Stimulated activated CD8-positive, alpha-beta memory T cell treated with anti-CD3 and anti-CD28 coated beads, Interleukin-7, amount 100 ng/mL, for 4 hours (primary cell): ENCODE results near the gene CYTH4.
"Not testable (repeated sequence)": the region's sequence is repeated elsewhere in the genome, so short reads cannot be mapped to it uniquely, and the experiment has no call there.

Source experiments
- DNase-seq, 2 donors: peaks; one replicate each; pipeline ENCODE4 v3.0.0-alpha.2; 2020; ENCODE audit warnings: low read depth in 2 of 2

CYTH4 gene

DNA sequence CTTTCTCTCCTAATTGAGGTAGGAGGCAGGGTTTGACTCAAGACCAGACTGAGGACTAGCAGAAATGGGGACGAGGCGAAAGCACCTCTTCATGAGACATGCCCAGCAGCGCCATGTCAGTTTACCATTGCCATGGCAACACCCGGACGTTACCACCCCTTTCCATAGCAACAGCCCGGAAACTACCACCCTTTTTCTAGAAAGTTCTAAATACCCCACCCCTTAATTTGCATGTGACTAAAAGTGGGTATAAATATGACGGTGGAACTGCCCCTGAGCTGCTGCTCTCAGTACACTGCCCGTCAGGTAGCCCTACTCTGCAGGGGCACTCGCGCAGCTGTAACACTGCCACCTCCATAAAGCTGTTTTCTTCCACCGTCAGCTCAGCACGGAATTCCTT, 32.3 kb upstream of the CYTH4 start:
- DNase-seq: no peak

DNA sequence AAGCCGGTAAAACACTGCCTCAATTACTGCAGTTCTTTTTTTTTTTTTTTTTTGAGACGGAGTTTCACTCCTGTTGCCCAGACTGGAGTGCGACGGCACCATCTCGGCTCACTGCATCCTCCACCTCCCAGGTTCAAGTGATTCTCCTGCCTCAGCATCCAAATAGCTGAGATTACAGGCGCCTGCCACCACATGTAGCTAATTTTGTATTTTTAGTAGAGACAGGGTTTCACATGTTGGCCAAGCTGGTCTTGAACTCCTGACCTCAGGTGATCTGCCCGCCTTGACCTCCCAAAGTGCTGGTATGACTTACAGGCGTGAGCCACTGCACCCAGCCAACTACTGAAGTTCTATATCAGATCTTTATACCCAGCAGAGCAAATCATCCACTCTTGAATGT, 30.5 kb upstream of the CYTH4 start:
- DNase-seq: not testable (repeated sequence)

DNA sequence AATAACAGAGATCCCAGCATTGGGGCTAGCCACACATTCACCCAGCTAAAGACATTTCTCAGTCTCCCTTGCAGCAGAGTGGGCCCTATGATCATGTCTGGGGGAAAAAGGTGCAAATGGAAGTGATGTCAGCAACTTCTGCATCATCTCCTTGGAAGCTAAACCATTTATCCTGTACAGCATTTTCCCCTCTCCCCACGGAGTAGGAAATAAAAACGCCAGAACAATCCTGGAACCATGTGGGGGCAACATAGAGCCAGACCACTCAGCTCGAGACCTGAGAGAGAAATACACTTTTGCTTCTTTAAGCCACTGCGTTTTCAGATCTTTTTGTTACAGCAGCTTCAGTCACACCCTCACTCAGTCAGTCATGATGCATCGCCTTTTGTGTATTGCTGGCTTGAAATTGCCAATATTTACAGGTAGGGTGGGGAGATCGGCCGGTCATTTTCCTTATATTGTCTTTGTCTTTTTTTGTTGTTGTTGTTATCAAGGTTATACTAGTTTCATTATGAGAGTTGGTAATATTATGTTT, 29.1 kb upstream of the CYTH4 start:
- no peak for DNase-seq

DNA sequence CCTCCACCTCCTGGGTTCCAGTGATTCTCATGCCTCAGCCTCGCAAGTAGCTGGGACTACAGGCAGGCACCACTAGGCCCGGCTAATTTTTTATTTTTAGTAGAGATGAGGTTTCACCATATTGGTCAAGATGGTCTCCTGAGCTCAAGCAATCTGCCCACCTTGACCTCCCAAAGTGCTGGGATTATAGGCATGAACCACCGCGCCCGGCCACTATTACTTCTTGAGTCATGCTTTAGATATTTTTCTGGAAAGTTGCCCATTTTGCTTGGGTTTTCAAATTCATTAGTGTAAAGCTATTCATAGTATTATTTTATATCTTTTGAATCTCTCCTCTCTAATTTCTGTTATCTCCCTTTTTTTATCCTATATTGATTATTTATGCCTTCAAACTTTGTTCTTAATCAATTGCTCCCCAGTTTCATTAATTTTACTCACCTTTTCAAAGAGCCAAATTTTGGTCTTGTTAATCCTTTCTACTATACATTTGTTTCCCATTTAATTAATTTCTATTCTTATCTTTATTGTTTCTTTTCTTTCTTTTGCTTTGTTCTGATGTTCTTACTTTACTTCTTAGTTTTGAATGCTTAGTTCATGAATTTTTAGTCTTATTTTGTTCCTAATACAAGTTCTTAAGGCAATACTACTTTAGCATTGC, 28.0 kb upstream of the CYTH4 start:
- DNase-seq: no peak

DNA sequence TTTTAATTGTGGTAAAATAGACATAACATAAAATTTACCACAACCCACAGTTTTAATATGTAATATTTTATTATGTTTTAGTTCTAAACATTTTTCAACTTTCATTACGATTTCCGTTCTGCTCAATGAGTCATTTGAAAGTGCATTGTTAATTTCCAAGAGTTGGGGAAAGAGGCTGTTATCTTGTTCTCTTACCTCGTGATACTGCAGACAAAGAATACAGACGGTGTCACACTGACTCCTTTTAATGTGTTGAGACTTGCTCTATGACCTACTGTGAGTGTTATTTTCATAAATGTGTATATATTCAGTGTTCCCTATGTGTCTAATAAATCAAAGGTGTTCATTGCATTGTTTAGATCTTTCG, 27.5 kb upstream of the CYTH4 start:
- no peak for DNase-seq

DNA sequence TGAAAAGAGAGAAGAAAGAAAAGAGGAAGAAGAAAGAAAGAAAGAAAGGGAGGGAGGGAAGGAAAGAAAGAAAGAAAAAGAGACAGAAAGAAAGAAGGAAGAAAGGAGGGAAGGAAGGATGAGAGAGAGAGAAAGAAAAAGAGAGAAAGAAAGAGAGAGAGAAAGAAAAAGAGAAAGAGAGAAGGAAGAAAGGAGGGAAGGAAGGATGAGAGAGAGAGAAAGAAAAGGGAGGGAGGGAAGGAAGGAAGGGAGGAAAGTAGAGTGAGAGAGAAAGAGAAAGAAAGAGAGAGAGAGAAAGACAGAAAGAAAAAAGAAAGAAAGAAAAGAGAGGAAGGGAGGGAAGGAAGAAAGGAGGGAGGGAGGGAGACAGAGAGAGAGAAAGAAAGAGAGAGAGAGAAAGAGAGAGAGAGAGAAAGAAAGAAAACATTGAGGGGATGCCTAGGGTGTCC, 26.7 kb upstream of the CYTH4 start:
- no peak for DNase-seq

DNA sequence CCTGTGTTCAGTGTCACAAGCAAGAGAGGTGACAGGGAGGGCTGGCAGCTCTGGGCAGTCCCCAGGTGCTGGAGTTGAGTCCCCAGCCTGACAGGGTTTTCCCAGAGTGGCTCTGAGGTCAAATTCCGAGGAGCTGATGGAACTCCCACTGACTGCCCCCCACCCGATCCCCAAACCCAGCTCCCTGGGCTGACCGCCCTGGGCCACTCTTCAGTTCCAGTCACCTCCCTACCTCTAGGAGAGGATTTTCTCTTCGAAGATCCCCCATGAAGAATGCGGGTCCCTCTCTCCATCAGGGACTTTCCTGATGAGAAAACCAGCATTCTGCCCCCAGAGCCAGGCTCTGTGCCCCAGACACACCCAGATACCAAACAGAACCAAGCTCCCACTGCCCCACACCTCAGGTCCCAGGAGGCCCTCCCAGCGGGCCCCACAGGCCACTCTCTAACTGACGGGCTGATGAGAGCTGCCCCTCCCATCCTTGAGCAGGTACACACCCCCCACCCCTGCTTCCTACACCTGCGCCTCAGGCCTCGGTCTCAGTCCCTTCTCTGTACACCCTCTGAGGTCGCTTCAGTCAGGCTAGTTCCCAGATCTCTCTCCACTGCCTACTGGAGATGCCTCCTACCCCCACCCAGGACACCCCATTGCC, 26.1 kb upstream of the CYTH4 start:
- no peak for DNase-seq

DNA sequence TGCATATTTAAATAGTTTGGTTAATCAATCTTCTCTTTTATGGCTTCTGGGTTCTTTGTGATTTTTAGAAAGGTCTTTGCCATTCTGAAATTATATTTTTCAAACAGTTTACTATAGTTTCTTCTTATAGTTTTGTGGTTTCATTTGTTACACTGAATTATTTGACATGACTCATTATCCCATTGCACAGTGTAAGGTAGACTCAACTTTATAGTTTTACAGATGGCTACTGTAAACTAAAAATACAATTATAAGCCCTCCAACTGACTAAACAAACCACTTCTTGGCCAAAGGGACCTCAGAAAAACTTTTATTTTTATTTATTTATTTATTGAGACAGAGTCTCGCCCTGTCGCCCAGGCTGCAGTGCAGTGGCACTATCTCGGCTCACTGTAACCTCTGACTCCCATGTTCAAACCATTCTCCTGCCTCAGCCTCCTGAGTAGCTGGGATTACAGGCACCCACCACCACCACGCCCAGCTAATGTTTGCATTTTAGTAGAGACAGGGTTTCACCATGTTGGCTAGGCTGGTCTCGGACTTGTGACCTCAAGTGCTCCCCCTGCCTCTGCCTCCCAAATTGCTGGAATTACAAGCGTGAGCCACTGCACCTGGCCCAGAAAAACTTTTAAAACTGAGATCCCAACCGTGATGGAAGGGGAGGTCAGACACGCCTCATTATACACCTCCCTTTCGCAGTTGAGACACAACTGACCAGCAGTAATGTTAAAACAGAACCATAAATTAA, 24.1 kb upstream of the CYTH4 start:
- DNase-seq: no peak

DNA sequence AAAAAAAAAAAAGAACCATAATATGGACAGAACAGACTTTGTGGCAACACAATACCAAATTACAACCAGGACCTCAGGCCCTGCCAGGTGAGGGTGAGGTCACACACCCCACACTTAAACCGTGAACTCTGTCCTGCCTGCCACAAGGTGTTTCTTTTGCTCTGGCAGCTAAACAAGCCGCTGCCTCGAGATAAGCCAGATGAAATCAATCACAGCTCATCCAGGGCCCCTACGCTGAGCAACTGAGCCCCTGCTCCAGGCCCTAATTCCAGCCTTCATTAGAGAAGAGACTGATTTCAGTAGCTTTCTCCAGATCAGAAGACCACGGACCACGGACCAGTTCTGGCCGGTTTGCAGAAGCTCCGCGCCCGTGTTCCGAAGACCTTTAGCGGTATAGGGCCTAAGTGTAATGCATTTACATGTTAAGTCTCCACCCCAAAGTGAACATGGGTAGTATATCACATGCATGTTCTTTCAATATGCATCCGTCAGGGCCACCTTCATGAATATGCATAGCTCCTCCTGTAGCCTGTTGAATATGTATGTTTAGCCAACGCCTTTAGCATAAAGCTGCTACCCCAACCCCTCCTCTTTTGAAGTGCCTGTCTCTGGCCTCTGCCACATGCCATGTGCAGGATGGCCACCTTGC, 23.4 kb upstream of the CYTH4 start:
- DNase-seq: no peak

DNA sequence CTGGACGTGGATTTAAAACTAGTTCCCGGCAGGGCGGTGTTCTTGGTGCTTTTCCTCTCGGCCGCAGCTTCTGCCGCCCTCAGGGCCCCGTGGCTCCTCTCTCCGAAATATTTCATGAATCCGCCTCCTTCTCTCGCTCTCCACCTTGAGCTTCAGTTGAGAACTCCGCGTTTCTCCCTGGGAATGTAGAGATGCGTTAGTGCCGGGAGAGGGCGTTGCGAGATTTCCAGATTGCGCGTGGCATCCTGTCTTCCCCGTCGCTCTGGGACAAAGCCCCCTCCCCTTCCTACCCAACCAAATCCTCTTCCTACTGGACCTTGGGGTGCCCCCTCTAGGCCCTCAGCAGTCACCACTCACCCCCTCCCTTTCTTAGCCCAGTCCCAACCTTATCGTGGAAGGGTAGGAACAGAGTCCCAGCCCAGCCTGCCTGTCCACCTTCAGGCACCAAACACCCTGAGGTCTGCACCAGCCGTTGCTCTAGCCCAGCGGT, 22.7 kb upstream of the CYTH4 start:
- no peak for DNase-seq

DNA sequence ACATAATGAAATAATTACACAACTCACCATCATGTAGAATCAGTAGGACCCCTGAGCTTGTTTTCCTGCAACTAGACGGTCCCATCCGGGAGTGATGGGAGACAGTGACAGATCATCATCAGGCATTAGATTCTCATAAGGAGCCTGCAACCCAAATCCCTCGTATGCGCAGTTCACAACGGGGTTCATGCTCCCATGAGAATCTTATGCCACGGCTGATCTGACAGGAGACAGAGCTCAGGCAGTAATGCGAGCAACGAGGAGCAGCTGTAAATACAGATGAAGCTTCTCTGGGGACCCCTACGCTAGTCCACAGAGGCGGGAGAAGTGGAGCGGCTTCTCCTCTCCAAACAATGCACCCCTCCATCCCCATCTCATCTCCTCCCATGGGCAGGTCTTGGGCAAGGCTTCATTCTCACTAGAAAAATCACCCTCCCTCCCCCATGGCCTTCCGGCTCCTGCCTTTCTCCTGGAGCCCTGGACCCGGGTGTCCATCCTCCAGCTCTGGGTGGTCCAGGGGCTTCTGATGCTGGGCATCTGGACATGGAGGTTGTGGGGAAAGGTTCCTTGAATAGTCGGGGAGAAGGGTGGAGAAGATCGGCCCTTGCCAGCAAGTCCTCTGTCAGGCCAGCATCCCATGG, 22.0 kb upstream of the CYTH4 start:
- DNase-seq: no peak

DNA sequence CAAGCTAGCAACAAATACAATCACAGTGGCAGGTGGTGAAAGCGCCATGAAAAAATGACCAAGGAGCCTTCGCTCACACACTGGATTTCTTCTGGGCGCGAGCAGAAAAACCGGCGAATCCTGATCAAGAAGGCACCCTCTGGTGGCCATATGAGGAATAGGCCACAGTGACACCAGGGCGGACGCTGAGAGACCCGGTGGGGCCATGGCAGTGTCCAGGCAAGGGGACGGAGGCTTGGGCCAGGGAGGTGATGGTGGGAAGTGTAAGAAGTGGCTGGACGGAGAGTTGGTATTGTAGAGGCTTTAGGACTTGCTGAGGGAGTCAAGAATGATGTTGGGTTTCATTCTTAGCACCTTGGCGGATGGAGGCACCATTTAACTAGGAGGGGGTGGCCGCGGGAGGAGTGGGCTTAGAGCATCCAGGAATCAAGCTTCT, 21.4 kb upstream of the CYTH4 start:
- no peak for DNase-seq

DNA sequence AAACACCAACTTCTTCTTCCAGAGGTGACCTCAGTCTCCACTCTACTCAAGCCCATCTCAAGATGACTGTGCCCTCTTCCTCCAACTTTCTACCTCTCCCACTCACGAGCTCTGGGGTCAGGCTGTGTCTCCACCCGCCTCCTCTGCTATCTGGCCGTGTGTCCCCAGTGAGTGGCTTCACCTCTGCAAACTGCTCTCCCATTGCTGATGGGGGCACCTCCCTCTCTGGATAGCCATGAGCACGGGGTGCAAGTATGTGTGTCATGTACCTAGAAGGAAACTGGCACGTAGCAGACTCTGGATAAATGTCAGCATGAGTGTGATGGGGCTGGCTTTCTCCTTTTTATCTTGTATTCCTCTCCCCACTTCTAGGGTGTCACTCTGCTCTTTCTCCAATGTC, 20.0 kb upstream of the CYTH4 start:
- no peak for DNase-seq

DNA sequence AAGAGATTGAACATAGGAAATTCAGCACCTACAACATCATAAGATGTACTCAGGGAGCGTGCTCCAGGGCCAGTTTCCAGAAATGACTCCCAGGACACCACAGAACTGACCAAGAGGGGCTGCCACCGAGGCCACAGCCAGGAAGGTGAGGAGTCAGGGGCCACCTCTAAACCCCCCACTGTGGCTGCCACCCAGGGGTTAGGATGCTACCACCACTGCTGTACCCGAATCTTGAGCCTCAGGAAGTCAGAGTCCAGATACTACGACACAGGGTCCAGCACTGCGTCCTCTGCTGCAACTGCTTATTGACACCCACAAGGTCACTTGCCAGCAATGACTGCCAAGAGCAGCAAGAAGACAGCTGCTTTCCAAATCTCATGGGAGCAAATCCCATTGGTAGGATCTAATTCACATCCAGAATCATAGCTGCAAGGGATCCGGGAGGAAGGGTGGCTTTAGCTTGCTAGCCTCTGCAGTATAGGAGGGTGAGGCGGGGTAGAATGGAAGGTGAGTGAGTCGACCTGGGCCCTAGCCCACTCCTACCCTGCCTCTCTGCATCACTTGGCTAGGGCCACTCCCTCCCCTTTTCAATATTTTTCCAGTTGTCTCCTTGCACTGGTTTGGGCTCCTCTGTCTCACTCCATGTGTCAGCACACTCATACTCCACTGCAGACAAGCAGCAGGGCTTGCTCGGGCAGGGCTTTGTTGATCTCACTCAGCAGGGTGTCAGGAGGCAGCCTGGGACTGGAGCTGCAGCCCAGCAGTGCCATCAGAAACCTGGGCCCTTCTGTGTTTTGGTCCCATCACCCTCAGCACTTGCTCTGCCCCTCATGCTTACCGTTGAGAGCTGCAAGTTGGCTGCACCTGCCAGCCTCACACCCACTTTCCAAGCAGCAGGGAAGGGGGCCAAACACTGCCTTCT, 18.1 kb upstream of the CYTH4 start:
- no peak for DNase-seq

DNA sequence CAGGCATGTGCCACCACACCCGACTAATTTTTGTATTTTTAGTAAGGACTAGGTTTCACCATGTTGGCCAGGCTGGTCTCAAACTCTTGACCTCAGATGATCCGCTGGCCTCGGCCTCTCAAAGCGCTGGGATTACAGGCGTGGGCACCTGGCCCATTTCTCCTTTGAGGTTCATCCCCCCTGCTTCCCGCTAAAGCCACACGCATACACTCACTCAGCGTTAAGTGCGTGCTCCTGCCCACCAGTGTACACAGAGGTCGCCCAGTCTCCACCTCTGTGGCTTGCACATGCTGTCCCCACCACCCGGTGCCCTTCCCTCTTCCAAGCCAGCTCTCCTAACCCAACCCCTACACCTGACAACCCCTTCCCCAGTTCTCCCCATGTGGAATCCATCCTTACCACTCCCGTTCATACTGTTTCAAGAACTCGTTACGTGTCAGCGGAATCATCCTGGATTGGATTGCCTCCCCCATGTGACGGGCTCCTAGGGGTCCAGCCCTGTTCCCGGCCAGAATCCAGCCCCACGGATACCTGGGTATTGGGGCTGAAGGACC, 15.7 kb upstream of the CYTH4 start:
- no peak for DNase-seq

DNA sequence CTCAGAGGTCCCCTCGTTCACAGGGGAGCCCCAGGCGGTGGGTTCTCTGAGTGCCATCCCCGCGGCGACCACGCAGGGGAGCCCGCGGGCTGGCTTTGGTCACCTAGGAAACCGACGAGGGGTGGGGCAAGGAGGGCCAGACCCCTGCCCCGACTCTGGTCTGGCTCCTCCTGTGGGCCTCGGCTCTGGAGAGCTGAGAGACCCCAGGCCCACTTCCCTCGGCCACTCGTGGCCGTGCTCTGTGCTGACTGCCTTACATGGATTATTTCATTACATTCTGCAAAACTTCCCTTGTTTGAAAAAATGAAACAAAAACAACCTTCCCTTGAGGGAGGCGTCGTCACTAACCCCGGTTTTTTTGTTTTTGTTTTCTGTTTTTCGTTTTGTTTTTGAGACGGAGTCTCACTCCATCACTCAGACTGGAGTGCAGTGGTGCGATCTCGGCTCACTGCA, 15.1 kb upstream of the CYTH4 start:
- DNase-seq: peak; percentile 39 to 54

DNA sequence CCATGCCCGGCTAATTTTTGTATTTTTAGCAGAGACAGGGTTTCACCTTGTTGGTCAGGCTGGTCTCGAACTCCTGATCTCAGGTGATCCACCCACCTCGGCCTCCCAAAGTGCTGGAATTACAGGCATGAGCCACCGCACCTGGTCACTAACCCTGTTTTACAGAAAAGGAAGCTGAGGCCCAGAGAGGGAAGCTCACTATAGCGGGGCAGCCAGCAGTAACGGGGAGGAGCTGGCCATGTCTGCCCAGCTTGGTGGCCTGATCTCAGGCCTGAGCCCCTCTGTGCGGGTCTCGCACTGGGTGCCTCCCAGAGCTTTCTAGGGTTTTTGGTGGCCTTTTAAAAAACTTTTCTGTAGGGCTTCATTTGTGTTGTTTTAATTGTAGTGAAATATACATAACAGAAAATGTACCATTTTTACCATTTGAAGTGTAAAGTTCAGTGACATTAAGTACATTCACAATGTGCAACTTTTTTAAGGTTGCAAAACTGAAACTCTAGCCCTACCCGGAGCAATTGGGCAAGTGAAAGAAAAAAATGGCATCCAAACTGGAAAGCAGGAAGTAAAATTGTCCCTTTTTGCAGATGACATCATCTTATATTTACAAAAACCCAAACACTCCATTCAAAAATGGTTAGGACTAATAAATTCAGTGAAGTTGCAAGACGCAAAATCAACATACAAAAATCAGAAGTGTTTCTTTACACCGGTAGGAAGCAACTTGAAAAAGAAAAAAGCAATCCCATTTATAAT, 14.5 kb upstream of the CYTH4 start:
- no peak for DNase-seq

DNA sequence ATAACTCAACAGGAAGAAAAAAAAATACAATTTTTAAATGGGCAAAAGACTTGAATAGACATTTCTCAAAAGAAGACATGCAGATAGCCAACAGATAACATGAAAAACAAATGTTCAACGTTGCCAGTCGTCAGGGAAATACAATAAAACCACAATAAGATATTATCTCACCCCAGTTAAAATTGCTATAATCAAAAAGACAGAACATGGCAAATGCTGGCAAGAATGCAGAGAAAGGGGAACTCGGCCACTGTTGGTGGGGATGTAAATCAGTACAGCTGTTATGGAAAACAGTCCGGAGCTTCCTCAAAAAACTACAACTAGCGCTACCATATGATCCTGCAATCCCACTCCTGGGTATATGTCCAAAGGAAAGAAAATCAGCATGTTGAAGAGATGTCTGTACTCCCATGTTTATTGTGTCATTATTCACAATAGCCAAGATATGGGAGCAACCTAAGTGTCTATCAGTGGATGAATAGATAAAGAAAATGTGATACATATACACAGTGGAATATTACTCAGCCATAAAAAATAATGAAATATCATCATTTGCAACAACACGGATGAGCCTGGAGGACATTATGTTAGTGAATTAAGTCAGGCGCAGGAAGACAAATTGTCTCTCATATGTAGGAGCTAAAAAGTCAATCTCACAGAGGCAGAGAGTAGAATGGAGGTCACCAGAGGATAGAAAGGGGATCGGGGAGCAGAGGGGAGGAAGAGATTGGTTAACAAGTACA, 12.2 kb upstream of the CYTH4 start:
- no peak for DNase-seq
